ENCODE results near the gene PAX5. TPM values are rescaled to one million over a fixed set of nuclear protein-coding genes. Genes with fewer than 3 reads are reported as not detected.

Gene PAX5
- total and polyA plus RNA-seq, 2 donors (not counting 1 experiment from before 2014, with no cell fraction given) = 196 to 275 TPM

- Histone ChIP-seq H3K27me3 (replicated peaks in 1 of 4; ENCODE audit: control extremely low read depth in 1 of 4, control insufficient read depth in 3 of 4, insufficient read depth in 4 of 4, low read length in 3 of 4) (peaks cover 0 to 6% (median 0%) of the 10 kb centered on the region in 4 experiments), H3K9me3 (ENCODE audit: control extremely low read depth in 1 of 3, control insufficient read depth in 2 of 3, insufficient read depth in 1 of 3, low read length in 2 of 3) (no peaks in the 10 kb centered on the region), H3K79me2 (ENCODE audit: control insufficient read depth, insufficient read depth, low read length) (no peaks in the 10 kb centered on the region), H3K4me1 (ENCODE audit: control insufficient read depth in 2 of 2, insufficient read depth in 2 of 2, low read length in 2 of 2) (peaks cover 3 to 22% of the 10 kb centered on the region in 2 donors), H2AFZ (ENCODE audit: insufficient read depth, low read depth, low read length, poor library complexity, severe bottlenecking) (no peak overlapping the region), H3K36me3 (replicated peaks in 1 of 2; ENCODE audit: control extremely low read depth in 1 of 2, control insufficient read depth in 1 of 2, extremely low read depth in 1 of 2, insufficient read depth in 2 of 2, low read length in 1 of 2) (no peaks in the 10 kb centered on the region), H3K9ac (ENCODE audit: low read length) (no peak overlapping the region), H4K20me1 (ENCODE audit: control insufficient read depth, insufficient read depth, low read length, poor library complexity, severe bottlenecking) (no peaks in the 10 kb centered on the region), H3K4me2 (replicated peaks; ENCODE audit: low read depth, low read length, poor library complexity, severe bottlenecking) (no peak overlapping the region), H3K4me3 (ENCODE audit: control extremely low read depth in 1 of 5, extremely low read depth in 1 of 5, insufficient read depth in 1 of 5, low read depth in 2 of 5, low read length in 4 of 5) (no peak overlapping the region), H3K27ac (ENCODE audit: low read length in 2 of 2) (no peak overlapping the region)
- WGBS (ENCODE audit: insufficient coverage) = 100% methylated on average over 3 of the region's 5 CpGs
- Mint-ChIP-seq H3K27me3 (peaks cover 11% of the 10 kb centered on the region), H3K9me3 (ENCODE audit: insufficient read depth) (no peaks in the 10 kb centered on the region), H3K4me3 (no peak overlapping the region), H3K27ac (no peak overlapping the region), H3K4me1 (peaks cover 33% of the 10 kb centered on the region)
- POLR2A ChIA-PET = no interaction called here
- ATAC-seq (ENCODE audit: low read depth) = no peak
- no peak for DNase-seq
- TF ChIP-seq, protein P1, sequence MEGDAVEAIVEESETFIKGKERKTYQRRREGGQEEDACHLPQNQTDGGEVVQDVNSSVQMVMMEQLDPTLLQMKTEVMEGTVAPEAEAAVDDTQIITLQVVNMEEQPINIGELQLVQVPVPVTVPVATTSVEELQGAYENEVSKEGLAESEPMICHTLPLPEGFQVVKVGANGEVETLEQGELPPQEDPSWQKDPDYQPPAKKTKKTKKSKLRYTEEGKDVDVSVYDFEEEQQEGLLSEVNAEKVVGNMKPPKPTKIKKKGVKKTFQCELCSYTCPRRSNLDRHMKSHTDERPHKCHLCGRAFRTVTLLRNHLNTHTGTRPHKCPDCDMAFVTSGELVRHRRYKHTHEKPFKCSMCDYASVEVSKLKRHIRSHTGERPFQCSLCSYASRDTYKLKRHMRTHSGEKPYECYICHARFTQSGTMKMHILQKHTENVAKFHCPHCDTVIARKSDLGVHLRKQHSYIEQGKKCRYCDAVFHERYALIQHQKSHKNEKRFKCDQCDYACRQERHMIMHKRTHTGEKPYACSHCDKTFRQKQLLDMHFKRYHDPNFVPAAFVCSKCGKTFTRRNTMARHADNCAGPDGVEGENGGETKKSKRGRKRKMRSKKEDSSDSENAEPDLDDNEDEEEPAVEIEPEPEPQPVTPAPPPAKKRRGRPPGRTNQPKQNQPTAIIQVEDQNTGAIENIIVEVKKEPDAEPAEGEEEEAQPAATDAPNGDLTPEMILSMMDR (IDR thresholded peaks at IDR 0.05) = no peak
- TF ChIP-seq EZH2 (IDR thresholded peaks at IDR 0.05; ENCODE audit: borderline replicate concordance, insufficient read depth, low read depth, low read length, poor library complexity, severe bottlenecking) = no peak
- CTCF ChIA-PET = no interaction called here
- intact Hi-C loops (cut with micrococcal nuclease) = no loop called here
These were observed 206.5 kb downstream of the PAX5 start for GRCh38 chr9:36827593-36827992.

DNA sequence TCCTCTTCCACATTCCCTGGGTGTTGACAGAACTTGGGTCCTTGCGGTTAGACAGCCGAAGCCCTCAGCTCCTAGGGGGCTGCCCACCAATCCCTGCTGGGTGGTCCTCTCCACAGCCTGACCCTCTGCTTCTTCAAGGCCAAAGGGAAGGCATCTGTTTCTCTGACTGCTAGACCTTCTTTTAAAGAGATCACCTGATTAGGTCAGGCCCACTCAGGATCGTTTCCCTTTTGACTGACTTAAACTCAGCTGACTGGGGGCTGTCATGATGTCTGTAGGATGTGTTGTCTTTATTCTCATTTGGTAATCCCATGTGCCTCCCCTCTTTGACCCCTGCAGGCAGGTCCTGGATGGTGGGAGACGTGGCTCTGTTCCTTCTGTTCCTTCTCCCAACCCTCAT lies 207.5 kb downstream of the PAX5 start:
- Histone ChIP-seq H3K9me3 (ENCODE audit: control extremely low read depth in 1 of 3, control insufficient read depth in 2 of 3, insufficient read depth in 1 of 3, low read length in 2 of 3) (no peaks in the 10 kb centered on the region), H3K4me1 (ENCODE audit: control insufficient read depth in 2 of 2, insufficient read depth in 2 of 2, low read length in 2 of 2) (peaks cover 1 to 13% of the 10 kb centered on the region in 2 donors), H3K36me3 (replicated peaks in 1 of 2; ENCODE audit: control extremely low read depth in 1 of 2, control insufficient read depth in 1 of 2, extremely low read depth in 1 of 2, insufficient read depth in 2 of 2, low read length in 1 of 2) (no peaks in the 10 kb centered on the region), H3K27me3 (replicated peaks in 1 of 4; ENCODE audit: control extremely low read depth in 1 of 4, control insufficient read depth in 3 of 4, insufficient read depth in 4 of 4, low read length in 3 of 4) (peaks cover 0 to 6% (median 0%) of the 10 kb centered on the region in 4 experiments), H3K9ac (ENCODE audit: low read length) (no peak overlapping the region), H2AFZ (ENCODE audit: insufficient read depth, low read depth, low read length, poor library complexity, severe bottlenecking) (no peak overlapping the region), H3K79me2 (ENCODE audit: control insufficient read depth, insufficient read depth, low read length) (no peaks in the 10 kb centered on the region), H3K4me3 (ENCODE audit: control extremely low read depth in 1 of 5, extremely low read depth in 1 of 5, insufficient read depth in 1 of 5, low read depth in 2 of 5, low read length in 4 of 5) (no peak overlapping the region), H4K20me1 (ENCODE audit: control insufficient read depth, insufficient read depth, low read length, poor library complexity, severe bottlenecking) (no peaks in the 10 kb centered on the region), H3K4me2 (replicated peaks; ENCODE audit: low read depth, low read length, poor library complexity, severe bottlenecking) (no peak overlapping the region), H3K27ac (ENCODE audit: low read length in 2 of 2) (no peak overlapping the region)
- TF ChIP-seq, protein P1 (IDR thresholded peaks at IDR 0.05) = no peak
- no peak for TF ChIP-seq EZH2 (IDR thresholded peaks at IDR 0.05; ENCODE audit: borderline replicate concordance, insufficient read depth, low read depth, low read length, poor library complexity, severe bottlenecking)
- ChIA-PET CTCF (interaction anchor here (1.2 kb wide), 1 partner anchor 47 kb away, joined by 3 read pairs; no protein-coding TSS in a partner anchor), POLR2A (no interaction called here)
- 100% methylated on average over 3 of the region's 4 CpGs for WGBS (ENCODE audit: insufficient coverage)
- Mint-ChIP-seq H3K27me3 (peaks cover 11% of the 10 kb centered on the region), H3K4me1 (peaks cover 24% of the 10 kb centered on the region), H3K27ac (no peak overlapping the region), H3K4me3 (no peak overlapping the region), H3K9me3 (ENCODE audit: insufficient read depth) (no peaks in the 10 kb centered on the region)
- DNase-seq (no peak), ATAC-seq (ENCODE audit: low read depth) (no peak)
- intact Hi-C loops (cut with micrococcal nuclease) = no loop called here

All from B cell (primary cell).